ENCODE results near the gene ARID1B. TPM values are rescaled to one million over a fixed set of nuclear protein-coding genes. Genes with fewer than 3 reads are reported as not detected.

The ARID1B gene
- total and polyA plus RNA-seq, 2 of the 13 experiments (the other 11 are each of a cell fraction or from before 2014, with no cell fraction given), result 20.1 to 32.6 TPM

- TF ChIP-seq HHEX (CRISPR knock-in tag; IDR thresholded peaks at IDR 0.05), result no peak
- TF ChIP-seq MTF2 (CRISPR knock-in tag; IDR thresholded peaks at IDR 0.05; ENCODE audit: borderline replicate concordance), result no peak; the same call in 1 of the 2 replicates
- TF ChIP-seq ZNF362 (CRISPR knock-in tag; IDR thresholded peaks at IDR 0.05; ENCODE audit: borderline replicate concordance), result no peak; the same call in 1 of the 2 replicates
- peak; percentile 91; the same call in 1 of the 2 replicates for TF ChIP-seq ZNF598 (CRISPR knock-in tag; IDR thresholded peaks at IDR 0.05; ENCODE audit: borderline replicate concordance)
- TF ChIP-seq ZNF800 (CRISPR knock-in tag; IDR thresholded peaks at IDR 0.05), result peak; percentile 77
- no peak for TF ChIP-seq ZBTB34 (CRISPR knock-in tag; IDR thresholded peaks at IDR 0.05)
- TF ChIP-seq MAX (IDR thresholded peaks at IDR 0.05), result peak; percentile 73
- peak; percentile 28 for TF ChIP-seq TEAD3 (CRISPR knock-in tag; optimal IDR thresholded peaks at IDR 0.05; ENCODE audit: borderline replicate concordance)
- TF ChIP-seq AKNA (CRISPR knock-in tag; IDR thresholded peaks at IDR 0.05; ENCODE audit: borderline replicate concordance), result peak; percentile 33; the same call in 1 of the 2 replicates
- TF ChIP-seq RAD51 (IDR thresholded peaks at IDR 0.05; ENCODE audit: borderline replicate concordance), result no peak
- TF ChIP-seq TIGD3 (CRISPR knock-in tag; IDR thresholded peaks at IDR 0.05; ENCODE audit: borderline replicate concordance), result no peak
- peak; percentile 33; the same call in 1 of the 2 replicates for TF ChIP-seq ZNF513 (CRISPR knock-in tag; conservative IDR thresholded peaks at IDR 0.05)
- TF ChIP-seq ZSCAN25 (CRISPR knock-in tag; IDR thresholded peaks at IDR 0.05), result peak; percentile 86
- TF ChIP-seq IKZF1 (IDR thresholded peaks at IDR 0.05), result no peak
These were observed 244.3 kb downstream of the ARID1B start (continued) for GRCh38 chr6:157021344-157021992.
